Peyer's patch (tissue), 4 donors: ENCODE results near the gene FOXO6. TPM values are rescaled to one million over a fixed set of nuclear protein-coding genes. Genes with fewer than 3 reads are reported as not detected.
A peak's percentile ranks its signal among the peaks of the same experiment; 100 is the strongest.

ENCODE experiments used
- DNase-seq, 3 donors: peaks; one replicate each; pipeline ENCODE4 v3.0.0-alpha.2; 2017 to 2019
- H3K27ac ChIP-seq, 4 donors: fragments of 200-600 bp; sonication (generic); one replicate each; pipeline ENCODE4 v1.5.1; 2016 to 2019
- H3K27me3 ChIP-seq, 2 donors: fragments of 200-600 bp; sonication (generic); one replicate each; pipeline ENCODE4 v1.5.1; 2019
- H3K36me3 ChIP-seq, 3 donors: fragments of 200-600 bp; sonication (generic); one replicate each; pipeline ENCODE4 v1.5.1; 2016 to 2019
- H3K4me1 ChIP-seq, 4 donors: fragments of 200-600 bp; sonication (generic); one replicate each; pipeline ENCODE4 v1.5.1; 2016 to 2019
- H3K4me3 ChIP-seq, 4 donors: fragments of 200-600 bp; sonication (generic); 1 replicate in 3 of 4; 2 replicates in 1 of 4; pipeline ENCODE4 v1.5.1; 2016 to 2019; ENCODE audit warnings: mild to moderate bottlenecking in 1 of 4
- H3K9me3 ChIP-seq, 4 donors: fragments of 200-600 bp; sonication (generic); one replicate each; pipeline ENCODE4 v1.5.1; 2016 to 2019; ENCODE audit warnings: mild to moderate bottlenecking in 1 of 4
- CTCF ChIP-seq, 6 experiments: fragments of 450-650 bp in 4 of 6; fragments of 200-600 bp in 2 of 6; sonication (generic) in 1 of 6; IDR thresholded peaks; one replicate each; pipeline ENCODE4 v1.5.1; 2017 to 2019; ENCODE audit warnings: antibody characterized with exemption in 6 of 6, mild to moderate bottlenecking in 3 of 6, moderate library complexity in 1 of 6
- POLR2A ChIP-seq, 2 donors: fragments of 450-650 bp; IDR thresholded peaks; one replicate each; pipeline ENCODE4 v1.5.1; 2017; ENCODE audit warnings: antibody characterized with exemption in 2 of 2, mild to moderate bottlenecking in 2 of 2, moderate library complexity in 2 of 2
- total RNA-seq, 4 donors: library from RNA; depleted of rRNA; stranded (reverse); fragments of >200 nt; gene quantifications; one replicate each; pipeline ENCODE4 v1.1.0, GENCODE V29; 2016

FOXO6 gene
- total RNA-seq, 4 donors from 2014 or later = 0.53 to 1.1 TPM; not detected in 2

DNA sequence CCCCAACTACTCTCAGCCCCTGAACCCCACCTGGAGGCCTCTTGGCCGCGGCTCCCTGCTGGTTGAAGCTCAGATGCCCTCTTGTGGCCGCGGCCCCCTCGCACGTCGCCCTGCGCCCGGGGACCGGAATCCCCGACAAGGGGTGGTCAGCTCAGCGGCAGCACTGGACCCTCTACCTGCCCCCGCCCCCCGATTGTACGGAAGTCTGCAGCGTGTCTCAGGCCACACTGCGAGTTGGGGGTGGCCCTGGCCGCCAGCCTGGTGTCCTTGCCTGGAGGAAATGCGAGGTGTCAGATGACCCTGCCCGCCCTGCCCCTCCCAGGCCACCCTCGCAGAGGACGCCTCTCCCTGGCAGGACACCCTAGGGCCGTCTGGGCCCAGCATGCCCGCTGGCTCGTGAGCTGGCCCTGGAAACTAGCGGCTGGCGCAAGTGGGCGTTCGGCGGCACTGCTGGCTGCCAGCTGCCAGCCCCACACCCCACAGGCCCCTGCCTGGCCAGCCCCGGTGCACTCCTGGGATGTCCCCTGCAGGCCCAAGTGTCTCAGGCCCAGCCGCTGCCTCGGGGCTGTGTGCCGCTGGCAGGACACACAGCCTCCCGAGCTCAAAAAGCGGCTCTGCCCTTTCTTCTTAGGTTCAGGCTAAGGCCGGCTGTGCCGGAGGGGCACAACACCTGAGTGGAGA lies 62.4 kb downstream of the FOXO6 start:
- peak in 2 of 6 experiments; percentile 14 to 17 for TF ChIP-seq CTCF (IDR thresholded peaks at IDR 0.05)
- TF ChIP-seq POLR2A (IDR thresholded peaks at IDR 0.05) = no peak
- DNase-seq = peak in 1 of 3 donors; percentile 50
- H3K4me3 ChIP-seq = no peak overlapping the region
- no peak overlapping the region for H3K27ac ChIP-seq
- no peaks in the 10 kb centered on the region for H3K4me1 ChIP-seq
- no peaks in the 10 kb centered on the region for H3K27me3 ChIP-seq
- H3K9me3 ChIP-seq = no peaks in the 10 kb centered on the region
- H3K36me3 ChIP-seq = no peaks in the 10 kb centered on the region

DNA sequence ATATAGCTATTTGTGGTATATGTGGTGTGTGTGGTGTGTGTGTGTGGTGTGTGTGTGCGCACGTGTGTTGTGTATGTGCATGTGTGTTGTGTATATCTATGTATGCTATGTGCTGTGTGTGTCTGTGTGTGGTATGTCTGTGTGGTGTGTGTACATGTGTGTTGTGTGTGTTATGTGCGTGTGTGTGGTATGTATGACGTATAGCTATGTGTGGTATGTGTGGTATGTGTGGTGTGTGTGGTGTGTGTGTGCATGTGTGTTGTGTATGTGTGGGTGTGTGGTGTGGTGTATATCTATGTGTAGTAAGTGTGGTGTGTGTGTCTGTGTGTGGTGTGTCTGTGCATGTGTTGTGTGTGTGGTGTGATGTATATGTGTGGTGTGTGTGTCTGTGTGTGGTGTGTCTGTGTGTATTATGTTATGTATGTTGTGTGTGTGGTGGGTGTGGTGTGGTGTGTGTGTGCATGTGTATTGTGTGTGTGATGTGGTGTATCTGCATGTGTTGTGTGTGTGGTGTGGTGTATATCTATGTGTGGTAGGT lies 63.4 kb downstream of the FOXO6 start:
- no peaks in the 10 kb centered on the region for H3K4me1 ChIP-seq
- no peaks in the 10 kb centered on the region for H3K9me3 ChIP-seq
- no peaks in the 10 kb centered on the region for H3K36me3 ChIP-seq
- H3K27ac ChIP-seq = no peak overlapping the region
- H3K4me3 ChIP-seq = no peak overlapping the region
- no peaks in the 10 kb centered on the region for H3K27me3 ChIP-seq
- DNase-seq = no peak
- TF ChIP-seq CTCF (IDR thresholded peaks at IDR 0.05) = no peak

GRCh38 chr1:41425369-41425768 lies 64.1 kb downstream of the FOXO6 start:
- Histone ChIP-seq H3K27ac (no peak overlapping the region), H3K27me3 (no peaks in the 10 kb centered on the region), H3K9me3 (no peaks in the 10 kb centered on the region), H3K4me1 (no peaks in the 10 kb centered on the region), H3K4me3 (no peak overlapping the region), H3K36me3 (no peaks in the 10 kb centered on the region)
- TF ChIP-seq POLR2A (IDR thresholded peaks at IDR 0.05) (no peak), CTCF (IDR thresholded peaks at IDR 0.05) (no peak)
- no peak for DNase-seq

GRCh38 chr1:41426201-41426890 lies 65.1 kb downstream of the FOXO6 start:
- Histone ChIP-seq H3K9me3 (no peaks in the 10 kb centered on the region), H3K27ac (no peak overlapping the region), H3K4me1 (peaks cover 0 to 7% (median 0%) of the 10 kb centered on the region in 4 donors), H3K27me3 (no peaks in the 10 kb centered on the region), H3K4me3 (no peak overlapping the region), H3K36me3 (no peaks in the 10 kb centered on the region)
- DNase-seq = no peak
- no peak for TF ChIP-seq CTCF (IDR thresholded peaks at IDR 0.05)
- TF ChIP-seq POLR2A (IDR thresholded peaks at IDR 0.05) = no peak

GRCh38 chr1:41427122-41427913 lies 66.1 kb downstream of the FOXO6 start:
- Histone ChIP-seq H3K27me3 (no peaks in the 10 kb centered on the region), H3K36me3 (no peaks in the 10 kb centered on the region), H3K4me1 (peaks cover 0 to 14% (median 2%) of the 10 kb centered on the region in 4 donors), H3K27ac (no peak overlapping the region), H3K4me3 (no peak overlapping the region), H3K9me3 (no peaks in the 10 kb centered on the region)
- TF ChIP-seq CTCF (IDR thresholded peaks at IDR 0.05) (no peak), POLR2A (IDR thresholded peaks at IDR 0.05) (no peak)
- no peak for DNase-seq
